Breast epithelium (tissue), 3 donors: ENCODE results near the gene SLC17A2.

Source experiments
- POLR2A ChIP-seq: fragments of 450-650 bp; IDR thresholded peaks from one replicate; pipeline ENCODE4 v1.6.1; 2016; ENCODE audit warnings: antibody characterized with exemption, mild to moderate bottlenecking, moderate library complexity
- POLR2AphosphoS5 ChIP-seq, 3 donors: sonication (generic); formaldehyde crosslinking; IDR thresholded peaks; one replicate each; pipeline ENCODE4 v1.6.1; 2017; ENCODE audit warnings: antibody characterized with exemption in 3 of 3
- TF ChIP-seq, protein P1 (sequence below), 3 donors: fragments of 450-650 bp; IDR thresholded peaks; one replicate each; pipeline ENCODE4 v1.5.1; 2016 to 2017; ENCODE audit warnings: antibody characterized with exemption in 3 of 3, mild to moderate bottlenecking in 3 of 3, moderate library complexity in 3 of 3

DNA sequence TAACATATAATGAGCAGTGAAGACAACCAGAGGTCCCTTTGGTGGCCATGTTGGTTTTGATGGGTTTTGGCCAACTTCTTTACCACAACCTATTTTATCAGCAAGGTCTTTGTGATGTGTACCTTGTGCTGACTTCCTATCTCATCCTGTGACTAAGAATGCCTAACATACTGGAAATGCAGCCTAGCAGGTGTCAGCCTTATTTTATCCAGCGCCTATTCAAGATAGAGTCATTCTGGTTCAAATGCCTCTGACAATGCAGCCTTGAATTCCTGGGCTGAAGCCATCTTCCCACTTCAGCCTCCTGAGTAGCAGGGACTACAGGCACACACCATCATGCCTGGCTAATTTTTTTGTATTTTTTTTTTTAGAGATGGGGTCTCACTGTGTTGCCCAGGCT is 24.3 kb upstream of the SLC17A2 start:
- TF ChIP-seq, protein P1, sequence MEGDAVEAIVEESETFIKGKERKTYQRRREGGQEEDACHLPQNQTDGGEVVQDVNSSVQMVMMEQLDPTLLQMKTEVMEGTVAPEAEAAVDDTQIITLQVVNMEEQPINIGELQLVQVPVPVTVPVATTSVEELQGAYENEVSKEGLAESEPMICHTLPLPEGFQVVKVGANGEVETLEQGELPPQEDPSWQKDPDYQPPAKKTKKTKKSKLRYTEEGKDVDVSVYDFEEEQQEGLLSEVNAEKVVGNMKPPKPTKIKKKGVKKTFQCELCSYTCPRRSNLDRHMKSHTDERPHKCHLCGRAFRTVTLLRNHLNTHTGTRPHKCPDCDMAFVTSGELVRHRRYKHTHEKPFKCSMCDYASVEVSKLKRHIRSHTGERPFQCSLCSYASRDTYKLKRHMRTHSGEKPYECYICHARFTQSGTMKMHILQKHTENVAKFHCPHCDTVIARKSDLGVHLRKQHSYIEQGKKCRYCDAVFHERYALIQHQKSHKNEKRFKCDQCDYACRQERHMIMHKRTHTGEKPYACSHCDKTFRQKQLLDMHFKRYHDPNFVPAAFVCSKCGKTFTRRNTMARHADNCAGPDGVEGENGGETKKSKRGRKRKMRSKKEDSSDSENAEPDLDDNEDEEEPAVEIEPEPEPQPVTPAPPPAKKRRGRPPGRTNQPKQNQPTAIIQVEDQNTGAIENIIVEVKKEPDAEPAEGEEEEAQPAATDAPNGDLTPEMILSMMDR (IDR thresholded peaks at IDR 0.05) = no peak
- no peak for TF ChIP-seq POLR2AphosphoS5 (IDR thresholded peaks at IDR 0.05)
- no peak for TF ChIP-seq POLR2A
